Stimulated activated CD8-positive, alpha-beta memory T cell treated with anti-CD3 and anti-CD28 coated beads, Interleukin-15, amount 100 ng/mL, for 4 hours (primary cell): ENCODE data around the gene POU2AF2.
"Not testable (repeated sequence)": the region's sequence is repeated elsewhere in the genome, so short reads cannot be mapped to it uniquely, and the experiment has no call there.

ENCODE experiments used
- DNase-seq, 2 donors: peaks; one replicate each; pipeline ENCODE4 v3.0.0-alpha.2; 2020; ENCODE audit warnings: low read depth in 2 of 2

POU2AF2 gene

DNA sequence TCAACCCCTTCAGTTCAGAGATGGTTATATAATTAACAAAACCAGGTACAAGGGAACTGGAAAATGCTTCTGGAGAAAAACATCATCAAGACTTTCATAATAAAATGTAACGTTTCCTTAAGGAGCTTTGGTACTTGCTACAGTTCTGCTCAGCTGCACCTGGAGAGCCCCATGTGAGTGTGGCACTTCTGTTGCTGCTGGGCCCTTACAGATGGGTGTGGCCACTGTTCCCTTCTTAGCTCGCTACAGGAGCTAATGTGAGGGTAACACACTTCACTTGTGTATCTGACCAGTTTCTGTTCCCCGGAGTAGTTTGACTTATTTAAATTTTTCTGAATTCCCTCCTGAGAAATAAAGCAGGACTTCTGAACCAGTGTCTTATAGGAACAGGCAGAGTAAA, 56.8 kb downstream of the POU2AF2 start:
- no peak for DNase-seq

DNA sequence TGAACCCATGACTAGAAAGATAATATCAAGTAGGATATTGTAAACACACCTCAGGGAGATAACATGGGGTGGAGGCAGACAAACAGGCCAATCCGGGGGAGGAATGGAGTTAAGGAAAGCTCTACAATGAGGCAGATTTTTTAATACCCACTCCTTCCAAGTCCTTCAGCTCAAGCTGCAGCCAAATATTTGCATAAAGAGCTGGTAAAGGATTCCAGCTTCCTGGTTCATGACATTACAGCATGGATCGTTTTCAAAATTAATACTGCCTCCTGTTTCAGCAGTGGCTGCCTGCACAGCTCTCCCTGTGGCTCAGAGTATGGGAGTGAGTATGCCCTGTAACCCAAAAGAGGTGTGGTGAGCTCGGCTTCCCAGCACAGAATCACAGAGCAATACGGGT, 57.9 kb downstream of the POU2AF2 start:
- DNase-seq: no peak

DNA sequence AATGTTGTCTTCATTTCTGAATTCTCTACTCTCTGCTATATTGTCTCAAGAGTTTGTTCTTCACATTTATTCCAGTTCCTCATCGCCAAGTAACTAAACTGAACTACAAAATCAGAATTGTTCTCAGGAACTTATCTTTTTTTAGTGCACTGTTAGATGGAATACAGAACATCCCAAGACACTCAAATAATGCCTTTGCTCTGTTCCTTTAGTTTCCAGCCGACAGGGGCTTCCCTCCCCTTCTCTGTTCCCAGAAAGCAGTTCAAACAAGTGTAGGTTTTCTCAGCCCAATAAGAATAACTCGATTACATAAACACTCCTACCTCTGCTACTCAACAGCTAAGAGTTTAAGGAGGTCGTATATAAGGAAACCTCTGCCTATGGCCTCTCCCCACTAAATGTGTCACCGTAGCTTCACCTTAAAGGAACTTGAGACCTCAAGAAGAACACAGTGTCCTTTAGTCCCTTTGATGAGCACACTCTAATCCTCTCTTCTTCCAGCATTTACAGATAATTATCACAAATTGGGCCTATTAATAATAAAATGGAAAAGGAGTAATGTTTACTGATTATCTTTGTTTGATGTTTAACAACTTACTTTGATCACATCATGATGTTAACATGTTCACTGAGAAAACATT, 59.8 kb downstream of the POU2AF2 start:
- DNase-seq: no peak

DNA sequence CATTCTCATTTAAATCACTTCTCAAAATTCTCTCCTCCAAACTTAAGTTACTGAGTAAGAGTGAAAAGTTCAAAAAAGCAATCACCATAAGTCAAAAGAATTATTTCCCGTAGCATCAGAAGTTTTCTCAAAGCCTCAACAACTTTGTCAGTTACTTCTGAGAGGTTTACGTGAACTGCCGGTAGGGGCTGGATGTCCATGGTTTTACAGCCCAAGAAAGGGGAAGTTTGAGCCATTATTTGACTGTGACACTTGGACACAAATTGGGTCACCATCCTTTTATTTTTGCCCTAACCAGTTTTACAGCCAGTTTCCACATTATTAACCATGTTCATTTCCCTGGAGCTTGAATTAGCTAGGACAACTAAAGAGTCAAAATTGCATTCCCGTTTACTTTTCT, 60.4 kb downstream of the POU2AF2 start:
- no peak for DNase-seq

DNA sequence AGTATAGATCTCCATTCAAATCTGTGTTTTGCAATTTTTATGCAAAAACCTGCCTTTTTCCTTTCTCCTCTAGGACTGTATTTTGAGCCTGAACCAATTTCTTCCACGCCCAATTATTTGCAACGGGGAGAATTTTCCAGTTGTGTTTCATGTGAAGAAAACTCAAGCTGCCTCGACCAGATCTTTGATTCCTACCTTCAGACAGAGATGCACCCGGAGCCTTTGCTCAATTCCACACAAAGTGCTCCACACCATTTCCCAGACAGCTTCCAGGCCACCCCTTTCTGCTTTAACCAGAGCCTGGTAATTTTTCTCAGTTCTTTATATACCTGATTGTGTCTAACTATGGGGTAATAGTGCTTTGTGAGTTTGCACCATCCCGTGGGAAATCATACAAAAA, 60.8 kb downstream of the POU2AF2 start:
- no peak for DNase-seq

DNA sequence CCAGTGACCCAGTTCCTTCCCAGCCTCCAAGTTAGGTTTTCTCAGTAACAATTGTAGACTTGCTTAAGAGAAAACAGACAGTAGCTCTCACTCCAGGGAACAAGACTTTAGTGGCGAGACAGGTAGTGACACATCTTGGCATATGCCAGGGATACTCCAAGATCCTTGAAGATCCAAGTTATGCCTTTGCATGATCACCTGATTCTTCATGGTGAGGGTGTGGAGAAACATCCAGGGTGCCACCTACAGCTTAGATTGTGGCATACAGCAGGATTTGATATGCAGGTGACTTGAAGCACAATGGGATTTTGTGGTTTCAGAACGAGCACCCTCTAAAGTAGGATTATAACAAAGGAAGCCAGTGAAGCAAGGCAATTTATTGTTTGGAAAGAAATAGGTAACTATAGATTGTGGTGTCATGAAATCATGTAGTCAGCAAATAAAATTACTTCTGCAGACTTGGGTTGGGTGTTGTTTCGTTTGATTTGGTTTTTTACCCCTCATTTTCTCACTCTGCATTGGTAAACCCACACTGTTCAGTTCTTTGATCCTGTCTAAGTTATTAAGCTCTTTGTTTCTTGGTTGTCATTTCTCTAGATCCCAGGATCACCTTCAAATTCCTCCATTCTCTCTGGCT, 62.1 kb downstream of the POU2AF2 start:
- no peak for DNase-seq

DNA sequence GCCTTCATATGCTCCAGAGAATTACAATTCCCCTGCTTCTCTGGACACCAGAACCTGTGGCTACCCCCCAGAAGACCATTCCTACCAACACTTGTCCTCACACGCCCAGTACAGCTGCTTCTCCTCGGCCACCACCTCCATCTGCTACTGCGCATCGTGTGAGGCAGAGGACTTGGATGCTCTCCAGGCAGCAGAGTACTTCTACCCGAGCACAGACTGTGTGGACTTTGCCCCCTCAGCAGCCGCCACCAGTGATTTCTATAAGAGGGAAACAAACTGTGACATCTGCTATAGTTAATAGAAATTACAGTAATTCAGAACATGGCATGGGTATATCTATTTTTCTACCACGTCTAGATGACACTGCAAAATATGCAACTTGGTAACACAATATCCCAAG, 62.6 kb downstream of the POU2AF2 start:
- DNase-seq: no peak

DNA sequence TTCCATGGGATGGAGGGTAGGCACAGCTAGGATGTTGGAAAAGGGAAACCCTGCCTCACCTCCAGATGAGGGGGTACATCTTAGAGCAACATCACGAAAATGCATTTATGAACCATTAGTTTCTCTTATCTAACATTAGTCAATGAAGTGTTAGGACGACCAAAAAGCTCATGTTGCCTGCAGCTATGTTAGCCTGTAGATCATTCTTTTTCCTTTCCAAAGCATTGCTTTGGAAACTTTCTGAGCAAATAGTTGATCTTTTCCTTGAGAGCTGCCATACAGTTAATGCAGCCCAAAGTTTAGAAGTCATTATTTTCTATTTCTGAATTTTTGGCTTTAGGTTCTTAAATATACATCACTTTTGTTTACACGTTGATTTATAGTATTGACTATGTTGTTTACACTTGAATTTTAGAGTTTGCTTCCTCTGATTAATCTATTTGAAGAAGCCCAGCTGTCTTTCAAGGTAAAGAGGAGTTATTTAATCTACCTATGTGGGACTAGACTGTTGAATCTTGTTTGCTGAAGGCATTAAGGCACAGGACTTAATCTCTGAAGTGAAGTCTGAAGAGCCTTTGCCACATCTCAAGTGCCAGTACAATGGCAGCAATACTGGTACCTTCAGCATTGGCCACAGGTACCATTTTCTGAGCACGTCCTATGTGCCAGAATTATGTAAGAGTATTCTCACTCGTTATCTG, 63.8 kb downstream of the POU2AF2 start:
- DNase-seq: no peak

DNA sequence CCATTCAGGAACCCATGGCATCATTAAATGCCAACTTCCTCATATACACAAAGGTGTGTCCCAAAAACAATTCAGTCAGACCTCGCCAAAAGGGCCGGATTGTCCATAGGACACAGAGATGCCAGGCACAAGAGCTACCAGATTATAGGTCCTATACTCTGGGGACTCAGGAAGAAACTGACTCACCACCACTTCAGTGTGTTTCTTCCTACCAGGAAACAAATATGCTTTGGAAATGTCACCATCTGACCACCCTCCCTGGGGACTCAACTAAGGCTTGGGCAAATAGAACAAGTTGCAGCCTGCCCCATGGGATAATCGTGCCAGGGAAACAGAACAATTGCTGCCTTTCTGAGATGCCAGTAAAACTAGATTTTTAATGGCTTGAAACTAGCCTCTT, 64.6 kb downstream of the POU2AF2 start:
- DNase-seq: no peak

DNA sequence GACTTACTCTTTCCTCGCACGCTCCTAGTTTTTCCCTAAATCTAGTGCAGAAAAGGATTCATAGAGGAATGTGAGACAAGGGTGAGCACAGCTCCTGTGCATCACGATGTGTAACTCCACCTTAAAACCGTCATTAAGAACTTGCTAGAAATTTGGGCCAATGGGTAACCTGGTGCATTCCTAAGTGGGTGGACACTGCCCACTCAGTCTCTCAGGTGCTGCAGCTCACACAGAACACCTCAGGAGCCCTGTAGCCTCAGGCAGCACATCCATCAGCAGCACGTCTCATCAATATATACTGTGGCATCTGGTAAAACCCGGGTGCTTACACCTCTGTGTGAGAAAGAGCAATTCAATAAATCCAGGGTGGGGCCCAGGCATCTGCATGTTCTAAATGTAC, 65.2 kb downstream of the POU2AF2 start:
- no peak for DNase-seq

DNA sequence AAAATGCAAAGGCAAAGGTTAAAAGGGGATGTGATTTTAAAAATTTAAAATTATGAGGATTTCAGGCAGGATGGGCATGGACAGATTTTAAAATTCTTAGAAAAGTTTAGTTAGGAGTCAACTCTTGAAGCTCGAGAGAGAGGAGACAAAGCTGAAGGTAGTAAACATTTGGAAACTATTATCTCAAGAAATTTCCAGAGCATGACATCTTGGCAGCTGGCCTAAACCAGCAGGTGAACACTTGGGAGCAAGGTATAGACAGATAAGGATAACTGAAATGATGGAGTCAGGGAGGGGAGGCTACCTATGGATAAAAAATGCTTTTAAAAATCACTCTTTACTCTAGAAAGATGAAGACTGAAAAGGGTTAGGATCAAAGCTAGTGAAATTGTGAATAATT, 66.6 kb downstream of the POU2AF2 start:
- no peak for DNase-seq

DNA sequence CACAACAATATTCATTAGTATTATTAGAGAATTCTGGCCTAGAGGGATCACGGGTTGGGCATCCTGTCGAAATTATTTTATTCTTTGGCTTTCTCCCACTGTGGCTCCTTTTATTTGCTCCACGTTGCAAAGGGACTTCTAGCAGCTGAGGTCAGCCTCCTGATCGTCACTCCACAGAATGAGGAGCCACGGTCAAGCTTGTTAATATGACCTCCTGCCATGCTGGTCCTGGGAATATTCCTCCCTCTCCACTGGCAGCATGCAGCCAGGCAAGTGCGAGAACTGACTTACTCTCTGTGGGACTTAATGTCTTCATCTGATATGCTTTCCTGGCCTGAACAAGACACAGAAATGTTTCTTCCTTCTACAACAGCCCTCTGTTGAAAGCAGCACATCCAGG, 73.8 kb downstream of the POU2AF2 start:
- DNase-seq: no peak

DNA sequence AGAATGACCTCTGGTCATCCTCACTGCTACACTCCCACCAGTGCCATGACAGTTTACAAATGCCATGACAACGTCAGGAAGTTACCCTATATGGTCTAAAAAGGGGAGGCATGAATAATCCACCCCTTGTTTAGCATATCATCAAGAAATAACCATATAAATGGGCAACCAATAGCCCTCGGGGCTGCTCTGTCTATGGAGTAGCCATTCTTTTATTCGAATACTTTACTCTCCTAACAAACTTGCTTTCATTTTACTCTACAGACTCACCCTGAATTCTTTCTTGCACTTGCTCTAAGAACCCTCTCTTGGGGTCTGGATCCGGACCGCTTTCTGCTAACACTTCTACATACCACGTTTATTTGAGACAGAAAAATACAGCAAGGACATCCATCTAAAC, 74.7 kb downstream of the POU2AF2 start:
- DNase-seq: not testable (repeated sequence)

DNA sequence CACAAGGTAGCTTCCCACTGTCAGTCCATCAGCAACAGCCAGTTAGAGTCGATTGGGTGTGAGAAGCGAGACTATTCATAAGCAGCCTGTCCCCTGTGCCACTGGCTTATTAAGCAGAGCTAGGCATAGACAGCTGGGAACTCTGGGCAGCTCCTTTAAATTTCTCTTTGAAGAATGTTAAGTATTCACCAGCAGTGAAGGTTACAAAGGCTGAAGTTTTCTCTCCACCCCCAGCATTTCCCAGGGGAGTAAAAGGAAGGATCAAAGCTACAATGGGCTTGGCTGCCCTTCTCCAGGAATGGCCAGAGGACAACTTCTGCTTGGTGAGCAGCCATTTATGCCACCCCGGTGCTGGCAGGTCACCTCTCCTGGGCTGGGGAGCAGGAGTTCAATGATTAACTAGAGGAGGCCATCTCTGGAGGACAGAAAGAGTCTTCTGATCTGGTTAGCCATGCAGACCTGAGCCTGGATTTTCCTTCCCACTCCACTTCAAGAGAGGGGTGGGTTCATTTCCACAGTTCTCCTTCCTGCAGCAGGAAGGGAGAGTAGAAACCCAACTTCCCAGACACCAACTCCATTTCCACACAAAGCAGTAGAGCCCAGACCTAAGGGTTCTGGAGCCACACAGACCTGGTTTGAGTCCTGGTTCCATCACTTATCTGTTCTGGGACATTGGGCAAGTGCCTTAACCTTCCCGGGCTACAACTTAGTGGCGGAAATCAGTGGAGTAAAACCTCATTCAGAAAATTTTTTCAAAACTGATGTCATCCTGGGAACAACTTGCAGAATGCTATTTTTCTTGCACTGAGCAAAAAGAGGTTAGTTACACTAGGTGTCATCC, 75.4 kb downstream of the POU2AF2 start:
- no peak for DNase-seq

DNA sequence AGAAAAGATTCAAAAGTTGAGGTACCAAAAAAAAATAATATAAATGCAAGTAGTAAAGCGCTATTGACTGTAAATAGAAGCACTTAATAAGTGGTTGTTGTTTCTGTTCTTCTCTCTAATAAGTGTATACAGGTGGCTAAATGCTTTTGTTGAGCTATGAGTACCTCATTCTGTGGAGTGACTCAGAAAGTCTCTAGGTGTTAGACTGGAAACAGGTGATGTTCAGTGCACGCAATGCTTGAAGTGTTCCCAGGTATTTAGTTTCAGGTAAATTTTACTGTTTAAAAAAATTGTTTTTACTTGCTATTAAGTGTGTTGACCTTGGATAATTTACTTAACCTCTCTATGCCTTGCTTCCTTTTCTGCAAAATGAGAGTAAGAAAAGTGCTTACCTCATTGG, 77.0 kb downstream of the POU2AF2 start:
- no peak for DNase-seq

DNA sequence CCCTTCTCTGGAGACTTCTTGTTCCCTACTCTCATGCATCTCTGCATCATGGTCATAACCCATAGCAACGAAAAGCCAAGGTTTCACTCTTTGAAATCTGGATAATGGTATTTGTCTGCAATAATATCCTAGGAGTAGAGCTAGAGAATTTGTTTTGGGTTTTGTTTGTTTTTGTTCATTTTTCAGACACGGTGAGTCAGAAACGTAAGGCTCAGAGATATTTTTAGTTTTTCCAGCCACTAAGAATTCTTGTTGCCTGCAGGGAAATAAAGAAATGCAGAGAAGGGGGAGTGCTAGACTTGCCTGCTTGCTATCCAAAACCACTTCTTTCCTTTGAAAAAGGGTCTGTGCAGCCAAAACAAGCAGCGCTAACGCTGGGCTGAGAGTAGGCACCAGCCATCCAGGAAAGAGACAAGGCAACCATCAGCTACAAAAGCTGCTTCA, 78.8 kb downstream of the POU2AF2 start:
- DNase-seq: no peak

DNA sequence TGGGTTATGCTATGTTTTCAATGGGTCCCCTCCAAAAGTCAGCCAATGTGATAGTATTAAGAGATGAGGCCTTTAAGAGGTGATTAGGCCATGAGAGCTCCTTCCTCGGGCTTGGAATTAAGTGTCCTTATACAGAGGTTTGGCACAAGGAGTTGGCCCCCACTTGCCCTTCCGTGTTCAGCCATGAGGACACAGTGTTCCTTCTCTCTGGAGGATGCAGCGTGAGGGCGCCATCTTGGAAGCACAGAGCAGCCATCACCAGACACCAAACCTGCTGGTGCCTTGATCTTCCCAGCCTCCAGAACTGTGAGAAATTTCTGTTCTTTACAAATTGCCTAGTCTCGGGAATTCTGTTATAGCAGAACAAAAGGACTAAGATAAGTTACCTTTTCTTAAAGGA, 79.7 kb downstream of the POU2AF2 start:
- DNase-seq: no peak

DNA sequence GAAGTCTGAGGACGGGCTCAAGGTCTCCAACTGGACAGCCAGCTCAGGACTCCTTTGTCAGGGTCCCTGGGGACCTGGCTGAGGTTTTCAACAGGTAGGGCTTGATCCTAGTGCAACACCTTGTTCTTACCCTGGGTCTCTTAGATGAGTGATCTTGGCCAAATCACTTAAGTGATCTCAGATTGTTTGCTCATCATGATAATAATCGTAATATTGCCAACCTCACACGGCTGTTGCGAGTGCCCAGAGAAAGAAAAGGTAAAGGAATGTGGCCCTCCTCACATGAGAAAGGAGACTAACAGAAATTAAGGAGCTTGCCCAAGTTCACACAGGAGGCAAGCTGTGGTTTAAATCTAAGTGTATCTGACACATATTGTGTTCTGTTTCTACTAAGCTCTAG, 81.3 kb downstream of the POU2AF2 start:
- no peak for DNase-seq

DNA sequence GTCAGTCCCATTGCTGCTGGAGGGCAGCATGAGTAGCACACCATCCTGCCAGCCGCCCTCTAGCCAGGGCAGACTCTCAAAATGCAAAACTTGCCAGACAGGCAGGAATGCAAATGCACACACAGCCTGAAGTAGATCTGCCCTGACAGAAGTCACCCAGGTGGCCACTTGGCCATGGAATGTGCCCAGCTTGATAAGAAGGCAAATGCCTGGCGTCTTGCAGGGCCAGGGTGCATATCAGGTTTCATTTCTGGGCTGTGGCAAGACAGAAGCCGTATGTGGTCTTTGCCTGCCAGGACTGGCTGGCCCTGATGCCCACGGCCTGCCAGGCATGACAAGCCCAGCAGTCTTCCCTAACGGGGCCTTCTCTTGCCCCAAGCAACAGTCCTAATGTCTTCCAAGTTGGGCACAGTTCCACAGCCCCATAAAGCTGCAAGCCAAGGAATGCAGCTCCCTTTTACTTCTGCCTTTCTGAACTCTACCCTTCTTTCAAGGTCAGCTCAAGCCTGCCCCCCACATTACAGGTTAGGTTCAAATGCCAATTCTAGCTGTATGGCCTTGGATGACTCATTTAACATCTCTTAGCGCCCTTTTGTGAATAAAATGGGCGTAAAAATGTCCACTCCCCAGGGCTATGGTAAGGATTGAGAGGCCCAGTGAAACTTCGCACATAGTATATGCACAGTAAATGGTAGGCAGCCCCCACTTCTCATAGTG, 82.5 kb downstream of the POU2AF2 start:
- DNase-seq: no peak

DNA sequence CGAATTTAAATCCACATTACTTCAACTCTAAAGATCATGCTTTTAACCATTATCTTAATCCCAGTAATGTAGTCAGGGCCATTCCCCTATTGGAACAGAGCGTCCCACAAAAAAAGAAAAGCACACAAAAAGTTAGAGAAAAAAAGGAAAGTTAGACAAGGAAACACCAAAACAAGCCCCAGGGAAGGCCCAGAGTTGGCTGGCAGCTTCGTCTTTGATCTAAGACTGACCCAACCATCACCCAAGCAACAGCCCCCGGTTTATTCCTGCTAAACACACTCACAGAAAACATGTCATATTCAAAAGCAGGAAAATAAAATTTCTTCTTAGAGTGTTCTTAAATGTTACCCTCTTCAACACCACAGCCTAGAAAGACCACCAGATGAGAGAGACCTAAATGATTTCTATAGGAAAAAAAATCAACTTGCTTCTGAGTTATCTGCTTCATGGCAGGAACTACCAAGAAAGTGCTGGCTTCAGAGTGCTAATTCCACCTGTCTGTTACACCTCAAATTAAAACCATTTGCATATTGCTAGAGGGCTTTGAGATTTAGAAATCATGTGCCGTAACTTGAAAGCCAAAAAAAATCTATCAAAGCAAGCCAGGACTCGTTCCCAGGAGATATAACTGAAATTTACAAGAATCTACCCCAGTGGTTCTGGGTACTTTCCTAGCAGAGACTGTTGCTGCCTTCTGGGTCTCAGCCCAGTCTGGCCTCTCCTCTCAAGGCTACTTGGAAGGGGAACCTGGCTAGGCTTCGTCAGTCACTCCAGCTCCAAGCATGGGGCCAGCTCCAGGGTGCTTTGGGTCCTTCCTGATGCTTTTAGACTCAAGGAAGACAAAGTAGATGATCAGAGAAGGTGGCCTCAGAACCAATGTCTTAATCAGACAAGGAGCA, 84.0 kb downstream of the POU2AF2 start:
- DNase-seq: no peak
